SKM-1 (cell line): ENCODE data around the gene SPATA21.

ENCODE experiments used
- DNase-seq: peaks from one replicate; lab custom pipeline; 2025; ENCODE audit not compliant: unreplicated experiment; lab: John Stamatoyannopoulos, UW

The SPATA21 gene

DNA sequence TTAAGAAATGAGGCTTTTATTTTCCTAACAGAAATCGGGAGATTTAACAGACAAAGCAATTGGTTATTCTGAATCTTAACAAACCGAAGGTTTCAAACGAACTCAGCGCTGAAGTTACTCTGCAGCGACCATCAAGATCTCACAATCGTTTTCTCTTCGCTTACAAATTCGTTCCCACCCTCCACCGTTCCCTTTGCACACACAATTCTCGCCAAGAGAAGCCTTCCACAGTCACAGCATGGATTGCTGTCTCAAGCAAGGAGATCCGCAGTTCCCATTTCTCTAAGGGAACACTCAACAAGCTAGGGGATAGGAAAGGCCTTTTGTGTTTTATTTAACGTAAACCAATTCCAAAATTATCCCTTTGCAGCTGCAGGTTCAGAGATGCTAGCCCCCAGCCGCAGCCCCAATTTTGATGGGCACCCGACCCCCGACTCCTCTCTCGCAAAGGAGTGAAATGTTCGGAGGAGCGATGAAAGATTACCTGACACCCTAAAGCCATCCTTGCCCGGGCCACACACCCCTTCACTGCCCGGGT lies 85.7 kb downstream of the SPATA21 start:
- no peak for DNase-seq

DNA sequence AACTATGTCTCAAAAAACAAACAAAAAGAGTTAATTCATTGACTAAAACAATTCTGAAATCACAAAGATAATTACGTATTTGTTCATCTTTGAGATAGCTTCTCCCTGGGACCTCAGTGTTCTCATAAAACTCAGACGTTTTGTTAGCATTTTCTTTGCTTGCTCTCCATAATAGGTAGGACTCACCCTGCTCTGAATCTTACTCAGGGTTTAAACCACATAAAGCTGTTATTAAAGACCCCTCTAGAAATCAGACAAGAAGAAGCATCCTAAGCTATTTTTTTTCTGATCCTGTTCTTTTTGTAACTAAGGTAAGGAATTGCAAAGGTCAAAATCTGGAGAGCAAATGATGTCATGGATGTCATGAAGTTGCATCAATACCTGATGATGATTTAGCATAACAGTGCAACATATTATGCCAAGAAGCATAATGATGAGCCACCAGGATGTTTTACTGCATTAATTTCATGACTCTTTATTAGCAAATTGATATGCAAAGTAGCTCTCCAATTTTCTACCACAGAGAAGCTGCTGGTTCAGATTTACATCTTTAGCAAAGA lies 87.3 kb downstream of the SPATA21 start:
- no peak for DNase-seq
